NCI-H187 treated with DMSO at 0.1 percent for 48 hours (cell line): ENCODE measurements around the gene DLGAP1.

Experiments
- DNase-seq: peaks from one replicate; lab custom pipeline; 2025; lab: John Stamatoyannopoulos, UW

Gene DLGAP1

DNA sequence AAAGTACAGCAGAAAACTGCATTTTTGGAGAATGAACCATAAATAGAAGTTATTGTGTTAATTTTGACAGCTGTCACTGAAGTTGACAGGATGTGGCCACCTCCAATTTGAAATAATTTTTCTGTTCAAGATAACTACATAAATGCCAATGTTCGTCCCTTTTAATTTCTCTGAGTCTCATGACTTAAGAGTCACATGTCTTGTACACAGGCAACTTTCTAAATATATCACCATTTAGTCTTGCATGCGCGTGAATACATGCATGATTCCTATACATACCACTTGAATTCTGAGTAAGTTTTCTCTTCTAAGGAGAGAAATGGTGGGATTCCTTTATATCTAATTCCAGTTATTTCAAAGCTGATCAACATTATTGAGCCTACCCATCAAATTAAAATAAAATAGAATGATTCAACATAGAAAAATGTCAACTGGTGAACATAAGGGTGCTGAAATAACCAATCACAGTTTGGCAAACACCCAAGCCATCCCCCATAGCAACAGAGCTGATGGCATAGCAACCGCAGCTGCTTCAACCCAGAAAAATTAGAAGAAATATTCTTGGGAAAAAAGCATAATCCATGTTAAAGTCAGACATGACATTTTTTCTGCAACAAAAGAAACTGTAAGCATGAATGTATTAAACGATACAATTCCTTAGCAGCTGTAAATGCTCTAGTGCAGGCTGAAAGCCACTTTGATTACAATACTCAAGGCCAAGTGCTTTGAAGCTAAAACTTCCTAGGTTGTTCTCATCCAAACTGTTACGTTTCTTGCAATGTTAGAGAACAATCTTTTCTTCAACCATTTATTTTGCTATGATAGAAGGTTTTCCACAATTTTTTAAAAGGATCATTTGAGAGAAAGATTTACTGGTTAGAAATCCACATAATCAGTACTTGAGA is 282.7 kb downstream of the DLGAP1 start:
- no peak for DNase-seq

DNA sequence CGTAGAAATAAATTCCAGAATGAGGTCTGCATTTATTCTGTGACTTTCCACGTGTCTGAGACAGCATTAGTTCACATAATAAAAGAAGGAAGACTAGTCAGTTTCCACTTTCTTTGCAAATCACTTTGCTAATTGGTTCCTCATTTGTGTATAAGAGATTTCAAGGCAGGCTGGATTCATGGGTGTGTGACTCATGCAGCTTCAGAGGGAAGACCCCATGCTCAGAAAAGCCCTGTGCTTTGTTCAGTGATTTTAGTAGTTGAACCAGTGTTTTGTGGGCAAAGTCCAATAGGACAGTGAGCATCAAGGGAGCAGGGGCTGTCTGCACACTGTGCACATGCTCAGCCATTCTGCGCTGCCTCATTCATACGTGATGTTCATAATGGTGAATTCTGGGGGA is 297.8 kb downstream of the DLGAP1 start:
- no peak for DNase-seq

DNA sequence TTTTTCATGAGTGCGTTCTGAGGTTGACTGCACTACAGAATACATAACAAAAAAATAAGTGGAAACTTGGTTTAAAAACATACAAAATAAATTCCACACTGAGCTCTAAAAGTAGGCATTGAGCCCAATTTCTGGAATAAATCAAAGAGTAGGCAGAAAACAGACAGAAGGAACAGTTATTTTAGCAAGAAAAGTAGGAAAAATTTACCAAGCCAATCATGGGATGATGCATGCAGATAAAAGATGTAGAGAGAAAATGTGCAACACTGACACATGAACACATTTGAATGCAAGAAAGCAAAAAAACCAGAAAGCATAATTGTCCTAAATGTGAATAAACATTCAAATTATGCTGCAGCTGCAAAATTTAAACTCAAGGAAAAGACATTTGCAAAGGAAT is 308.3 kb downstream of the DLGAP1 start:
- no peak for DNase-seq

DNA sequence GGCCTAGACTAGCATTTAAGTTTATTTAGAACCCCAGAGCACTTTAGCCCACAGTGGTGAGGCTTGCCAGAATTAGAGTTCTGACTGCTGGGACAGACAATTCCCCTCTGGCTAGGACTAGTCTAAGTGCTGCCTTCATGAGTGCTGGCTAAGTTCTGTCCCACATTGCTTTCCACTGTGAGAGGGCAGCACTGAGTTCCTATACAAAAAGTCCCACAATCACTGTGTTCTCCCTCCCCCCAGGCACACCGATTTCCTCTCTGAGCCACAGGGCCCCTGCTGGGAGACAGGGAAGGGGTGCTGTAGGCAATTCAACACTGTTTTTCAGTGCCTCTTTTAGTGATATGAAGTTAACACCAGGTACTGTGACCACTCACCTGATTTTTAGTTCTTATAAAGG is 310.9 kb downstream of the DLGAP1 start:
- DNase-seq = no peak

DNA sequence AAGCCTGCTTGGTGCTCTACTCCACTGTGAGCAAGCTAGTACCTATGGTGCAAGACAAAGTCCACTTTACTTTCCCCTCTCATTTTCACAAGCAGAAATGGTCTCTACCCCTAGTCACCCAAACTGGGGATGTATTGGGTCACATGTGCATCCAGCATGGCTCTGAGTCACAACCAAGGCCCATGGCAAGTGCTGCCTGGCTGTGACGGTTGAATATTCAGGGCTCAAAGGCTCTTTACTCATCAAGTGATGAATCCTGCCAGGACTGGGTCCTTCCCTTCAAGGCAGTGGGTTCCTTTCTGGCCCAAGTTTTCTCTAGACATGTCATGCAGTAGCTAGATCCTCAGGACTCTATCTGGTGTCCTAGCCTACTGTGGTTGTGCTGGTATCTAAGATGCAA is 311.5 kb downstream of the DLGAP1 start:
- no peak for DNase-seq

DNA sequence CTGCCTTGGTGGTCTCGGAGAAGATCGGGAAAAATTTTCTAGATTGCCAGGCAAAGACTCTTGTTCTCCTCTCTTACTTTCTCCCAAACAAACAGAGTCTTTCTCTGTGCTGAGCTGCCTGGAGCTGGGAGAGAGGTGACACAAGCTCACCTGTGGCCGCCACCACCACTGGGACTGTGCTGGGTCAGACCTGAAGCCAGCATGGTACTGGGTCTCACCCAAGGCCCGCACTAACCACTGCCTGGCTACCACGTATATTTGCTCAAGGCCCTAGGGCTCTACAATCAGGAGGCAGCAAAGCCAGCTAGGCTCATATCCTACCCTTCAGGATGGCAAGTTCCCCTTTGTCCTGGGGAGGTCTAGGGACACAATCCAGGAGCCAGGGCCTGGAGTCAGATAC is 312.2 kb downstream of the DLGAP1 start:
- DNase-seq = no peak

DNA sequence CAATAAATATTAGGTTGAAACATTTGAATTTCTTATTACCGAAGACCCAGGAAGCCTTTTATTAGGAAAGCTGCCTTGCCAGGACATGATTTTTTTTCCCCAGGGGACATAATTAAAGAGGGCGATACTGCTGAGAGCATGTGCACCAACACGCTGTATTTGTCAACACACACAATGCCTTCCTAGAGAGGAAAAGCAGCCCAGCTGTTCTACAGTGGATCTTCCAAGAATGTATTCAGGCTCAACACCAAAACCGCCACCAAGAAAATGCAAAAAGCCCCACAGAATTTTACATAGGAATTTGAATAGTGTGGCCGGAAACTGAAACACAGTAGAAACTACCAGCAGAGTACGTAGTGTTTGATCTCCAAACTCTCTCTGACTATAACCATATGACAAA is 320.4 kb downstream of the DLGAP1 start:
- DNase-seq = no peak

DNA sequence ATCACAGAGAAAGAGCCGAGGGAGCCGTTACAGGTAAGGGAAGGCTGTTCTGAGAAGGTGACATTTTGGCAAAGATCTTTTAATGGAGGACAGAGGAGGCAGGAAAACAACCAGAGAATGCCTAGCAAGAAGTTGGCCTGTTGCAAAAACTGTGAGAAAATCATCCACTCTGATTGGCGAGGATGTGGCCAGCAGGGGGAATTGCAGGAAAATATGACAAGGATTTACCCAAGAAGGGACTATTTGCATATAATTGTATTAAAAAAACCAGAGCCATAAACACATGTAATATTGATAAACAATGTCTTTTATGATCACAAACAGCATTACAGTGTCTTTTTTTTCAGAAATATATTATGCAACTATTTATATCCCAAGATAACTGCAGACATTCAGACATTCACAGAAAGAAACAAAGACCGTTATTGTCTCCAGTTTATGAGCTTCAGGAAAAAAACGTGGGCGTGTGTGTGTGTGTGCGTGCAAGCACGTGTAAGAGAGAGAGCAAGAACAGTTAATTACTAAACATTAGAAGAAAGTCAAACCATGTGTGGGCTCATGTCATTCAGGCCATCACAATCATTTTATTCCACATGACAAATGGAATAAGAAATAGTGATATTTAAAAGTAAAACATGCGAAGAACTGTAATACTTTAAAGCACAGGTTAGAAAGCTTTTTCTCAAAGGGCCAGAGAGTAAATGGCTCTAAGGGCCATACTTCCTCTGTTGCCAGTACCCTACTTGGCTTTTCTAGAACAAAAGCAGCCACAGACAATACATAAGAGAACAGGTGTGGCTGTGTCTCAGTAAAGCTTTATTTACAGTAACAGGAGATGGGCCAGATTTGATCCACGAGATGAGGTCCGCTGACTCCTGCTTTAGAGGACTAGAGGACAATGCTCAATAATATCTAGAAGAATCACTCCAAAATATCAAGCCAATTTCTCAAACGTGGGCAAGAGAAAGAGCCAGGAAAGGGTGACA is 324.1 kb downstream of the DLGAP1 start:
- DNase-seq = no peak

DNA sequence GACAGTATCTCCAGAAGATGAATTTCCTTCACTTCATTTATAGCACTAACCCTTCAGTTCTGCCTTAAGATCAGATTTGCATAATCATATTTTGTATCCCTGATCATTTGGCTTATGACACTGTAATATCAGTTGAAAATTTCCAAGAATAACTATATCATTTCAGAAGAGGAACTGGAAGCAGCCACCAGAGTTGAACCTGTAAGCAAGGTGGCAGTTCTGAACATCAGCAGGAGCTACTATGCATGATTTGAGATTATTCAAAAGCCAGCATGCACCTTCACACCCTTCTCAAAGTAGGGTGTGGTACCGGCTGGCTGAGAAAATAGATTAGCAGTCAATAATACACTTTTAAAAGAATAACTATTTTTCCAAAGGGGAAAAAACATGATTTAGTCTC is 328.2 kb downstream of the DLGAP1 start:
- no peak for DNase-seq

DNA sequence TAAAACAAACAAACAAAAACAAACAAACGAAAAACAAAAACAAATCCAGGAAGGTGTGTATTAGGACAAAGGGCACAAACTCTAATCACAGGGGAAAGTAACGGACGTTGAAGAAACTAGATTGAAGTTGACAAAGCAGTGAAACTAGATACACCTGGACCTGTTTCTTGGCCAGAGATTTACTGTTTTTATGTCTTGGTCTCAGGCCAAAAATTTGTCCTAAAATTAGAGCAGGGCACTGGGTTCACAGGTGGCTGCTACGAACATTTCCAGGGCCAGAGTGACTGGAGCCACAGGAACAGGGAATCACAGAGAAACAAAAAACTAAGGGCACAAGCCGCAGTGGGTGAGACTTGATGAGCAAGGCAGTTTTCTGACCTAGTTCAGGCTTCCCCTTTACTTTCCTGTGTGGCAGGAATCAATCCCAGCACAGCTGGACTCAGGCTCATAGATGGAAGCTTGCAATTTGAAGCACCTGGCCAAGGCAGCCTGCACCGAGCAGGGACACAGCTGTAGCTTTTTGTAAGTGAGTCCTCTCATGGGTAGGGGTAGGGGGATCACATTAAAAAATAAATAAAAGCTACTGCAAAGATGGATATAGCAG is 329.4 kb downstream of the DLGAP1 start:
- DNase-seq = no peak

DNA sequence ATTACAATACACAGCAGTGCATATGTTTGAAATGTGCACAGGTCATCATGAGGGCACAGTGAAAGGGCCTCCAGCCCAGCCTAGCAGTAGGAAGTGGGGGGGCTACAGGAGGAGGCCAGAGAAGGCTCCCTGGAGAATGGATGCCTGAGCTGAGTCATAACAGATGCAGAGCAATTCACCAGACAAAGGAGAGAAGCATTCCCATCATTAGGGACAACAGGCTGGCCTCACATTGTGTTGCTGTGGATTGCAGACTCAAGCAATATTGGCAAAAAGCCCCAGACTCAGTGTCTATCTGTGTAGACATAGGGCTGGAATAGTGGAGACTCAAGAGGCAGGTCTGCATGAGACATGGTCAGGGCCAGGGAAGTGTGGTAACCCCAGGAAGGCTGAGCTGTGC is 329.9 kb downstream of the DLGAP1 start:
- DNase-seq = no peak

DNA sequence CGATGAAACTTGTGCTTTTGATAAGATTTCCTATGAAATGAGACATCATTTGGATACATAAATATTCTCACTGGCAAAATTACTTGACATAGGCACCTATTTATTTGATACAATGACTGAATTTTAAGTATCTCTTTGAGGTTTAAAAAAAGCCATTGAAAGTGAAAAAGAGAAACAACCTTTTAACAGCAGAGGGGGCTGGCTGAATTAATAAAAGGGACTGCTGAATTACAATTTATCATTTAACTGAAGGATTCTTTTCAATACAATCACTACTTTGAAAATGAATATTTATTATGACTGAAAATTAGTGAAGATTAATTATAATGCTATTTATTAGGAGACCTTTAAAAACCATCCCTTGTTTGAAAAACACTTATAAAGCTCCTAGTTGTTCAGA is 335.3 kb downstream of the DLGAP1 start:
- DNase-seq = no peak

DNA sequence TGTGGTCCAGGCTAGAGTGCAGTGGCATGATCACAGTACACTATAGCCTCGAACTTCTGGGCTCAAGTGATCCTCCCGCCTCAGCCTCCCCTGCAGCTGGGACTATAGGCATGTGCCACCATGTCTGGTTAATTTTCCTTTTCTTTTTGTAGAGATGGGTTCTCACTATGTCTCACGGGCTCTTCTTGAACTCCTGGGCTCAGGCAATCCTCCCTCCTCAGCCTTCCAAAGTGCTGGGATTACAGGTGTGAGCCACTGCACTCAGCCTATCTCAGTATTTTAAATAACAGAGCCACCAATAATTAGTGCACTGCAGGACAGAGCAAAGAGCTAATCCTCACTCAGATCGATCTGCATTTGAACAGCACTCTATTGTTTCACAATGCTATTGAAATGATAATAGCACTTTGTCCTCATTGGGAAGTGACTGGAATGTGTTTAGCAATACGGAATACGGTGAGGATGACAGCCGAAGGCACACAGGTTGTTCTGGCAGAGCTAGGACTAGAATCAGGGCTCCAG is 335.9 kb downstream of the DLGAP1 start:
- DNase-seq = no peak

DNA sequence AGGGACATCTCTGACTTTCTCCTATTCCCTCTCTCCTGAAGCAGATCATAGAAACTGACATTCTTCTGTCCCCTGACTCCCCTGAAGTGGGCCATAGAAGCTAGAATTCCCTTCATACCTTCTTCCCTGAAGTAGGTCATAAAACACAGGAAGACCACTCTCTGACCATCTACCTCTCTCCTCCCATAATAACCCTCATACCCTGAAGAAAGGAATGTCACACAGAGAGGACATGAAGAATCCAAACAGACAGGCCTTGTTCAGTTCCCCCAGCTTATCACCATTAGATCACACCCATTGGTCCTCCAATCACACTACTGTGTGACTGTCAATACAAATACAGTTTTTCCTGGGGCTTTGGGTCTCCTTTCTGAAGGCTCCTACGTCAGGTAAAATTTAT is 347.1 kb downstream of the DLGAP1 start:
- no peak for DNase-seq

DNA sequence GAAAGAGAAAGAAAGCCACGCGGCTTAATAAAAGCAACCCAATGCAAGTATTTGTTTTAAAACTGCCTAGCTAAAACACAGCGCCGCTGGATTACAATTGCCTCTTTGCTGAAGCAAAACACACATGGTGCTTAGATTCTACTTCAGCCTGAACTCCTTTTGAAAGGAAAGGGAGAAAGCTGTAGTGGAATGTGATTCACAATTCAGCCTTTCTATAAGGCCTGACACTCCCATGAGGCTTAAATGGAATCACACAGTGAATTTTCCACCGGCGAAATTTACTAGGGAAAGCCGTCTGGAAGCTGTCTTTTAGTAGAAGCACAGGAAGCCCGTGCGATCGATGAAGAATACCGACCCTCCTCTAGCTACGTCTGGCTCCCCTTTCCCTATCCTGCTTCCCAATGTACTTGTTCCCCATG is 348.0 kb downstream of the DLGAP1 start:
- DNase-seq = no peak

DNA sequence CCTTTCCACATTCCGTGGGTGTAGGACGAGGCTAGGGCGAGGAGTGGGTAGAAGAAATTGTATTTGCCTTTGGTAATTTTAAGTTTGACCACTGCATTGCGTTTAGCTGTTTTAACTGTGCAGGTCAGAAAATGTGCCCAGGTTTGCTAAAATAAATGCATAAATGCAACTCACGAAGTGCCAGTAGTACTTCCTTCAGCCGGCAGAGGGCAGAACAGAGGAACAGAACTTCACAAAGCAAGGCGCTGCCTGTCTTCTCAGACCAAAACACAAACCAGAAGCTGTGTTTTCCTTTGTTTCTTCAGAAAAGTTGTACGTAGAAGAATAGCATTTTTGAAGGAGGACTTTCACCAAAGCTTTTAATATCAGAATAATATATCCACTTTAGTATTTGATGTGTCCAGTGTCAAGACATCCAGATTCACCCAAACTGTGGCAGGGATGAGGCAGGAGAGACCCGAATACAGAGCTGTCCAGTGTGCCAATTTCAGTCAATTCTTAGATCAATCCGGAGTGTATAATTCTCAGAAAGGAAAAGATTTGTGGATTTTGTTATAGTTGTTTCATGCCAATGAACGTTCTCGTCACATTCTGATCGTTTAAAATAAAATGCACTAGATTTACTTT is 348.6 kb downstream of the DLGAP1 start:
- no peak for DNase-seq

DNA sequence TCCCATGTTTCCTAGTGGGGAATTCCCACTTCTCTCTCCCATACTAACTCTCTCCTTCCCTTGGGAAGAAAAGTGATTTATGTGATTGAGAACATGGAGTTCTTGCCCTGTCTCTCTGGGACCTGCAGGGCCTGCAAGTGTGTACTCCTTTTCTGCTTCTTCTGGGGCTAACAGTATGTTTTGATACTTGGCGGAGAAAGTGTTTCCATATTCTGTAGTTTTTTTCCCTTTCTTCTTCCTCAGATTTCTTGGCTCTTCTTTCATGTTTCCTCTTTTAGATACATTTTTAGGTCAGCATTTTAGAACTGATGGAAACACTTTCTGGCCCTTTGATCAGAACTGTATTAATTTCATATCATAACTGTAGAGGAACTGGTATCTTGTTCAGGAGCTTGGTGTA is 352.2 kb downstream of the DLGAP1 start:
- no peak for DNase-seq

DNA sequence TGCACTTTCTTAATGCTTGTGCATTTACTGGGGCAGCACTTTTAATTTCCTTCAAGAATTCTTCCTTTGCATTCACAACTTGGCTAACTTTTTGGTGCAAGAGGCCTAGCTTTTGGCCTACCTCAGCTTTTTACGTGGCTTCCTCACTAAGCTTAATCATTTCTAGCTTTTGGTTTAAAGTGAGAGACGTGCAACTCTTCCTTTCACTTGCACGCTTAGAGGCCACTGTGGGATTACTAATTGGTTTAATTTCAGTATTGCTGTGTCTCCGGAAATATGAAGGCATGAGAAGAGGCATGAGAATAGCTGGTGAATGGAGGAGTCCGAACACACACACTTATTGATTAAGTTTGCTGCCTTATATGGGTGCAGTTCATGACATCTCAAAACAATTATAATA is 354.1 kb downstream of the DLGAP1 start:
- no peak for DNase-seq

DNA sequence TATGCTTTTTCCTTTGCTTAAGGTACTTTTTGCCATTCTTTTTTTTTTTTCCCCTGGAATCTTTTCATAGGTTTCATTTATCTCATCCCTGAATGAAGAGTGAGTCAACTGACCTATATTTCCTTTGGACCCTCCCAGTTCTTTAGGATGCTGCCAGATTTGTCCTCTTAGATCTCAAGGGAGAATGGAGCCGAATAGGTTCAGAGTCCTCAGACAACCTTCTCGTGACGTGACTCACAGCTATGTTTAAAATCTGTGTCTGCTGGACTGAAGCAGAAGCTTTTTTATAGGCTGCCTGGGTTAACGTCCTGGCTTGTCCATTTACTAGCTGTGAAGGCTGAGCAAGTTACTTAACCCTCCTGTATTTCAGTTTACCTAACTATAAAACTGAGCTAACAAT is 358.6 kb downstream of the DLGAP1 start:
- DNase-seq = no peak

DNA sequence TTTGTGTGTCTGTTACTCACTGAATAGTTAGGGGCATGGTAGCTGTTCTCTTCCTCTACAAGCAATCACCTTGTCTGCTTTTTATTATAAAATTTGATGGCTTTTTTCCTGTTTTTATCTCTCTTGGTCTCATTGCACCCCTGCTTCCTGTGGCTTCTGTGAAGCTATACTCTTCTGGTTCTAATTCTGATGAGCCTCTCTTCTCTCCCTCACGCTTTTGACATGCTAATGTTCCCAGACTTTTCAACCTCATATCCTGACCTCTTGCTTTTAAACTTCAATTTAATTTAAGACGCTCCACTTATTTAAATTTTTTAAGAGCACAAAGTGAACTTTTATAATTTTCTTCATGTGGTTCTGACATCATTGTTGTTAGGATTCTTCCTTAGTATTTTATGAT is 361.4 kb downstream of the DLGAP1 start:
- DNase-seq = no peak

DNA sequence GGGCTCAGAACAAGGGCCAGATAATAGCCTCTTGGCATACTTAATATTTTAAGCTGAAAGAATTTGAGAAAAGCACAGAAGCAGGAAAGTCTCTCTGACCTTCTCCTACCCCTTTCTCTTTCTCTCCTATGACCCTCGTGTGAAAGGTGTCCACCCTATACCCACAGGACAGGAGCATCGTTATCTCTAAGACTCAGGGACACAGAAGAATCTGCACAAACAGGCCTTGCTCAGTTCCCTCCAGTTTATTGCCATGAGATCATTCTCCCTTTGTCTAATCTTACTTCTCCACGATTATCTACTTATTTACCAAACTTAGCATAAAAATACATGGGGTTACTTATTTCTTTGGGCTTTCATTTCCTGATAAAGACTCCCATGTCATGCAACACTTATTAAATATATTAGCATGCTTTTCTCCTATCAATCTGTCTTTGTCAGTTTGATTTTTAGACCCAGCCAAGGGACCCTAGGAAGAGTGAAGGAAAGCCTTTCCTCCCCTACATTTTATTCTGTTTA is 370.7 kb downstream of the DLGAP1 start:
- DNase-seq = no peak

DNA sequence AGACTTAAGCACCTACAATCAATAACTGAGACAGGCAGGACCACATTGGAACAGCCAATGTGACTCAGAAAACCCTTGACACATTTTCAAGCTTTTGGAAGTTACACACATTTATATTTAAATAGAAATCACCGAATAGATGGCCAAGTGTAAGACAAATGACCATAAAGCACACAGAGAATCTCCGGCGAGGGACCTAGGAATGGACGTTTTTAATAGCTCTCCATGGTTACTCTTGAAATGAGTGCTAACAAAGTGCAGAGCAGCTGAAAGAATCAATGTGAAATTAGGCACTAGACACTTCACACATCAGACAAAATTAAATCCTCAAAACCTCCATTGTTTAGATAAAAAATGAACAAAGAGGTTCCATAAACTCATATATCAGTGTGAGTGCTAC is 376.9 kb downstream of the DLGAP1 start:
- no peak for DNase-seq
